Psoas muscle (tissue), 8 donors: ENCODE data around the gene SPTSSA. TPM values are rescaled to one million over a fixed set of nuclear protein-coding genes. Genes with fewer than 3 reads are reported as not detected.

ENCODE experiments used
- ATAC-seq, 4 donors: fragments of 200-7000 bp; cut with Tn5 transposase; one replicate each; pipeline ENCODE4 v1.9.1; 2020; ENCODE audit warnings: moderate library complexity in 3 of 4, mild to moderate bottlenecking in 2 of 4
- DNase-seq, 2 donors: peaks; one replicate each; pipeline ENCODE4 v3.0.0-alpha.2; 2020
- H3K27ac ChIP-seq: fragments of 200-600 bp; one replicate; pipeline ENCODE4 v1.8.0; 2022
- H3K27me3 ChIP-seq, 3 donors: fragments of 200-600 bp in 1 of 3; one replicate each; pipeline versions ENCODE4 v1.6.1 to v1.8.0; 2013 to 2022; ENCODE audit warnings: low read length in 2 of 3, mild to moderate bottlenecking in 2 of 3, moderate library complexity in 1 of 3; ENCODE audit not compliant: insufficient read depth in 3 of 3
- H3K36me3 ChIP-seq, 2 donors: fragments of 200-600 bp in 1 of 2; one replicate each; pipeline versions ENCODE4 v1.6.1 to v1.8.0; 2013 to 2022; ENCODE audit warnings: low read depth in 1 of 2, mild to moderate bottlenecking in 1 of 2, moderate library complexity in 1 of 2; ENCODE audit not compliant: insufficient read depth in 1 of 2
- H3K4me1 ChIP-seq: fragments of 200-600 bp; one replicate; pipeline ENCODE4 v1.8.0; 2022
- H3K4me3 ChIP-seq: fragments of 200-600 bp; one replicate; pipeline ENCODE4 v1.8.0; 2022; ENCODE audit warnings: mild to moderate bottlenecking
- H3K9me3 ChIP-seq: fragments of 200-600 bp; one replicate; pipeline ENCODE4 v1.8.0; 2022
- WGBS, 3 donors: extraction: QIAGEN DNeasy Blood & Tissue Kit; methylation state at CpG; one replicate each; pipeline versions ENCODE4 v1.1.6 to v1.1.7; 2013; 5-methylcytosine and 5-hydroxymethylcytosine counted together
- intact Hi-C, 2 donors: fragments of 100-400 bp; cut with DNase I; formaldehyde crosslinking; loops; one replicate each; pipeline versions ENCODE4 v1.11.0 to v1.14.2; 2022
- polyA plus RNA-seq, 3 donors: library from polyadenylated mRNA; stranded (reverse); fragments of 200-250 nt; gene quantifications; one replicate each; pipeline ENCODE4 v1.2.3, GENCODE V29; 2013
- total RNA-seq, 4 donors: library from RNA; stranded (reverse); fragmentation: NEBNext Ultra II Directional in 2 of 4; extraction: Animal tissue kit (Norgen Biotek cat#: 25700) in 2 of 4; gene quantifications; one replicate each; pipeline versions ENCODE4 v1.2.1 to v1.2.4, GENCODE V29; 2021 to 2023
- TF ChIP-seq, protein P1 (sequence below): fragments of 200-600 bp; IDR thresholded peaks from one replicate; pipeline ENCODE4 v1.8.0; 2022; ENCODE audit warnings: antibody characterized with exemption
- donor health status: healthy with polysubstance abuse.
- donor health status: DM: no; HTN: no; CAD: no; lungs with moderate emphysema.
- donor health status: Bipolar disorder and iron deficiency.
- donor health status: healthy.
- donor health status: DM: yes; HTN: yes; CAD: no.
- donor health status: DM: no; HTN: no; CAD: no.
- donor health status: DM: no; HTN: no; CAD: no.
- donor health status: DM: yes; HTN: yes; CAD: no.

Gene SPTSSA
- total and polyA plus RNA-seq, 7 donors, result 9.0 to 32.9 (median 25.2) TPM

DNA sequence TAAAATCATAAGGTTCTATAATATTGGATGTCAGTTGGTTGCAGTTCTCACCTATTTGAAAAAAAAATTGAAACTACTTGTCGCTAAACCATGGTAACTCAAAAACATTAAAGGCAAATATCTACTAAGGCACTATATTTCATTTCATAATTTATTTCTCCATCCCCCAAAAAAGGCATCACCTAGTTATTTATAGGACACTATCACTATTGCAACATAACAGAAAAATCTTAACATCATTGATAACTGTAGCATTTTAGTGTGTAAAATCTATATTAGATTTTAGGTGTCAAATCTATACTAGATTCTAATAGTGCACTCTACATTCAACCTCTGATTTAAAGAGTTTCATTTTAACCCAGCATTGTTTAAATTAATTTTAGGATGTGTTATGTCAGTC is 1.7 kb downstream of the SPTSSA start:
- TF ChIP-seq, protein P1, sequence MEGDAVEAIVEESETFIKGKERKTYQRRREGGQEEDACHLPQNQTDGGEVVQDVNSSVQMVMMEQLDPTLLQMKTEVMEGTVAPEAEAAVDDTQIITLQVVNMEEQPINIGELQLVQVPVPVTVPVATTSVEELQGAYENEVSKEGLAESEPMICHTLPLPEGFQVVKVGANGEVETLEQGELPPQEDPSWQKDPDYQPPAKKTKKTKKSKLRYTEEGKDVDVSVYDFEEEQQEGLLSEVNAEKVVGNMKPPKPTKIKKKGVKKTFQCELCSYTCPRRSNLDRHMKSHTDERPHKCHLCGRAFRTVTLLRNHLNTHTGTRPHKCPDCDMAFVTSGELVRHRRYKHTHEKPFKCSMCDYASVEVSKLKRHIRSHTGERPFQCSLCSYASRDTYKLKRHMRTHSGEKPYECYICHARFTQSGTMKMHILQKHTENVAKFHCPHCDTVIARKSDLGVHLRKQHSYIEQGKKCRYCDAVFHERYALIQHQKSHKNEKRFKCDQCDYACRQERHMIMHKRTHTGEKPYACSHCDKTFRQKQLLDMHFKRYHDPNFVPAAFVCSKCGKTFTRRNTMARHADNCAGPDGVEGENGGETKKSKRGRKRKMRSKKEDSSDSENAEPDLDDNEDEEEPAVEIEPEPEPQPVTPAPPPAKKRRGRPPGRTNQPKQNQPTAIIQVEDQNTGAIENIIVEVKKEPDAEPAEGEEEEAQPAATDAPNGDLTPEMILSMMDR, result no peak
- ATAC-seq, result no peak
- no peak overlapping the region for H3K27ac ChIP-seq

DNA sequence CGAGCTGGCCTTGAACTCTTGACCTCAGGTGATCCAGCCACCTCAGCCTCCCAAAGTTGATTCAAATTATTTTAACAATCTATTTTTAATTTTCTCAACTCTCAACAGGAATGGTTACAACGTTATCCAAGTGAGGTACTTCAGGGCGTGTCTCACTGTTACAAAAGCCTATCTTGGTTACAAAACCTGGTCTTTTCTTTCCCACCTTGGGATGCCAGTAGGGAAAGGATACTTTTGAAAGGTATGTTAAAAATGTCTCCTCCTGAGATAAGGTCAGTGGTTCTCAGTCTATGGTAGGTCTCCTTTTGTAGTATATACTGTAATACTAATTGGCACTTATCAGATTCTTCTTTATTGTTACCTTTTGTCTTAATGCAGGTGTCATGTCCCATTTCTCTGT is 4.9 kb downstream of the SPTSSA start:
- Histone ChIP-seq H3K27me3 (no peaks in the 10 kb centered on the region), H3K4me3 (no peak overlapping the region), H3K9me3 (no peaks in the 10 kb centered on the region), H3K27ac (no peak overlapping the region), H3K36me3 (peaks cover 4 to 25% of the 10 kb centered on the region in 2 donors), H3K4me1 (peaks cover 15% of the 10 kb centered on the region)
- TF ChIP-seq, protein P1, result no peak
- DNase-seq (no peak), ATAC-seq (no peak)
- intact Hi-C loops, result no loop called here
- WGBS, 3 donors, result 56 to 79% (median 63%) methylated on average over 3 of the region's 3 CpGs

More for the DNA sequence above, 1.7 kb downstream of the SPTSSA start:
- H3K4me1 ChIP-seq, result peaks cover 17% of the 10 kb centered on the region
- intact Hi-C loops, result loop anchor here (5.0 kb wide), 1 partner anchor 77 kb away; the partner anchor contains the start of gene EAPP (in 2 of the 2)
- no peak for DNase-seq
- no peaks in the 10 kb centered on the region for H3K9me3 ChIP-seq
- H3K27me3 ChIP-seq, result no peaks in the 10 kb centered on the region
- WGBS, 3 donors, result 88 to 95% (median 92%) methylated on average over 1 of the region's 1 CpG
- peak overlapping the region; percentile 80 for H3K4me3 ChIP-seq
- peaks cover 0 to 18% of the 10 kb centered on the region in 2 donors for H3K36me3 ChIP-seq

DNA sequence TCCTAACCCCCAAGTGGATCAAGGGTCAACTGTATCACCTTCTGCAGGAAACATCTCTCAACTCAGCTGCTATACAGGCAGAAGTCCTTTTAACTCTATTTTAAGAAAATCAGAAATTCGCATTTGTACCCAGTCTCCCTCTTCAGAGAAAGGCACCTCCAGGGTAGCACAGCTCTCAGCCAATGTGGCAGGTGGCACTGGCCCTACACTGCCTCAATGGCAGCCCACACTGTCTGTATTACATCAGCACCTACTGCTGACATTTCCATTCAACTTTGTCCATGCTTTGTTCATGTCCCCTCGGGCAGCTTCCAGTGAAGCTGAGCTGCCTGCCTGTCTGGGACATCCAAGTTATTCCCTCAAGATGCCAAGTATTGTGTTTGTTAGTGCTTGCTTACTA is 8.8 kb downstream of the SPTSSA start:
- TF ChIP-seq, protein P1, result no peak
- Histone ChIP-seq H3K27ac (no peak overlapping the region), H3K36me3 (peaks cover 4 to 32% of the 10 kb centered on the region in 2 donors), H3K4me1 (no peaks in the 10 kb centered on the region), H3K4me3 (no peak overlapping the region), H3K9me3 (no peaks in the 10 kb centered on the region), H3K27me3 (no peaks in the 10 kb centered on the region)
- 40 to 62% (median 55%) methylated on average over 2 of the region's 2 CpGs for WGBS, 3 donors
- intact Hi-C loops, result no loop called here
- DNase-seq (no peak), ATAC-seq (peak in 3 of 4 donors; percentile 46 to 86 (median 66))

DNA sequence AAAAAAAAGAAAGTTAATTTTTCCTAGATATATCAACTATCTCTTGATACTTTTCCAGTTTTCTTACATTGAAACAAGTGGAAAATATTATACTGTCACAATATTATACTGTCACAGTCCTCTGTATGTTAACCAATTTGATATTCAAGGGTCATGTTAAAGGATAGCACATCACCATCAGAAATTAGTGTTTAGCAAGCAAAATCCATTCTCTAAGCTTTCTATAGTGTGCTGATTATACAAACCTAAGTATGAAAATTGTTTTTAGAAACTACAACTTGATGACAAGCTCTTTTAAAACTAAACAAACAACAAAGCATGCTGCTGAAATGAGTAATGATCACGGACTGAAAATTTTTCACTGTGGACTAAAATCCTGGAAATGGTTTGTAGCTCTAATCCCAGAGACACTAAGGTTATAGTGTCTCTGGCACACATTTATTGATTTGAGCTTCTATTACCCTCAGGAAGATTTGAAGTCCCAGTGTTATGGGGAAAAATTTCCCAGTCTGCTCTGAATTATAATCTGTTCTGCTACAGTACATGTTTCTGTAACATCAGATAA is 9.7 kb downstream of the SPTSSA start:
- no peaks in the 10 kb centered on the region for H3K4me1 ChIP-seq
- H3K36me3 ChIP-seq, result peaks cover 4 to 32% of the 10 kb centered on the region in 2 donors
- DNase-seq (no peak), ATAC-seq (no peak)
- H3K27ac ChIP-seq, result no peak overlapping the region
- no peaks in the 10 kb centered on the region for H3K9me3 ChIP-seq
- WGBS, 3 donors, result 54 to 61% (median 55%) methylated on average over 1 of the region's 1 CpG
- intact Hi-C loops, result no loop called here
- TF ChIP-seq, protein P1, result no peak
- H3K4me3 ChIP-seq, result no peak overlapping the region
- H3K27me3 ChIP-seq, result no peaks in the 10 kb centered on the region

DNA sequence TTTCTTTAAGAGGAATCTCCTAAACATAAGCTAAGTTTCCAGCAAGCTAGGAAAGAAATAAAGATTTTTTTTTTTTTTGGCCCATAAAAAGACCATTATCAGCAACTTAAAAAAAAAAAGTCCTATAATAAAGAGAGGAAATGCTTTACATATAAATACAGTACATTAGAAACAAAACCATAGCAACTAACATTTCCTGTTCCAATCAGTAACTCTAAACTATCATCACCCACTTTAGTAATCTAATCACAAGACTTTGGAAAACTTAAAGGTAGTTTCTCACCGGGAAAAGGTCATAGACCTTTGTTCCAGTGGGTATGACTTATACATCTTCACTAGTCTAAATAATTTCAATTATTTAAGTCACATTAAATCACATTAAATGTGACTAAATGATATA is 11.1 kb downstream of the SPTSSA start:
- Histone ChIP-seq H3K4me1 (no peaks in the 10 kb centered on the region), H3K9me3 (no peaks in the 10 kb centered on the region), H3K27ac (no peak overlapping the region), H3K27me3 (no peaks in the 10 kb centered on the region), H3K36me3 (peaks cover 4 to 20% of the 10 kb centered on the region in 2 donors), H3K4me3 (no peak overlapping the region)
- DNase-seq (no peak), ATAC-seq (no peak)
- intact Hi-C loops, result no loop called here
- TF ChIP-seq, protein P1, result no peak
- WGBS, 3 donors, result 38 to 49% (median 45%) methylated on average over 1 of the region's 1 CpG
